DLD1 (cell line): ENCODE measurements around the gene SEMA6A.

Experiments used
- in situ Hi-C: cut with HindIII; loops from 2 replicates; pipeline ENCODE4 v1.10.0; 2017; ENCODE audit warnings: low sequenced_read_pairs

Gene SEMA6A

DNA sequence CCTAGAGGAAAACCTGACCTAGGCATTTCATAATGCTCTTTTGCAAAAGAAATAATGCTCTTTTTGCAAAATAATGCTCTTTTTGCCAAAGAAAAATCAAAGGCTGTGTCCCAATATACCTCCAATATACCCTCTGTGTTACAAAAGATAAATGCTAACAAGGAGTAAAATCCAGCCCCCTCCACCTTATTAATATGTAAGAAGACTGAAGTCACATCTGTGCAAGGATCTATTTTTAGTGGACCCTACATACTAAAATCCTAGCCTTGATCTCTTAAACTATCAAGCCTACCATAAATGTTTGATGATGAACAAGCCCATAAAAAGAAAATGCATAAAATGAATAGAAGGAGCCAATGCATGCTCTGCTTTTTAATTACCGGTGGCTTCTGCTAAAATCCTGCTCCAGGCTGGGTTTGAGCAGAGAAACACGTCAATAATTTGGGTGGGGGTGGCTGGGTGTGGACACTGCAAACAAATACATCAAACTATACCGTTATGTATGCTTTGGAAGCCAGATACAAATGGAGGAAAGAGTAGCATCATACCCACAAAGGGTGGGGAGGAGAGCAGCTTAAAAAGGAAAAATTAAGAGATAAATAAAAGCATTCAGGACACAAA lies 131.6 kb downstream of the SEMA6A start:
- in situ Hi-C loops, result no loop called here

DNA sequence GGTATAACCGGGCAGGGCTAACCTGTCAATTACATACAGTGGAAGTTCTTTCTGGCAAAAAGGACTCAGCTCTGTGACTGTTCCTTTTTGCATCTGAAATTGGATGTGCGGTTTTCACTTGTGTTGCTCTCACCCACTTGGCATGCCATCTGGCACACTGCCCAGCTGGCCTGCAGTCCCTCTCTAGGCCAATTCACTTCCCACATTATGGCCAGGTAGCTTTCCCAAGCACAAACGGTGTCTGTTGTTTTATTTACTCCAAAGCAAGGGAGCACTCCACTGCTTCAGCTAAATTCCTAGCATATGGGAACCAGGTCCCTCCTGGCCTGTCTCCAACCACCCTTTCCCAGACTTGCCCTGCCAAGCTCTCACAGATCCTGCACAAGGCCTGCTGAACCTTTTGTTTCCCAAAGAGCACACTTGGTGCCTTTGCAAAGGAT lies 132.5 kb downstream of the SEMA6A start:
- in situ Hi-C loops, result no loop called here

DNA sequence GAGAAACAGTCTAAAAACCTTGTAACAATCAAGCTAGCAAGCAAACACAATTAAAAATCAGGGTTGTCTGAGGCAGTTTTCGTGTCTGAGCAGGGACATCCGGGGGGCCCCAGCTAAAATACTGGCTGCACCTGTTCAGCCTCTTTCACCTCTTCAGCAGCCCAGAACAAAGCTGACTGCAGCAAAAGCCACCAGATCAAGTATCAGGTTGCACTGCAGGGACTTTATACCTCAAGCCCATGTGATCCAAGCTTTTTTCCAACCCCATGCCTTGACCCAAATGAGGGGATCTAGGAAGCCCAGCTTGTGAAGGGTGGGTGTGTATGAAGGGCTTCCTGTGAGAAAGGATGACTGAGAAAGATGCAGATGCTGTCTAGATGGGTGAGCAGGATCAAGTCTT lies 133.4 kb downstream of the SEMA6A start:
- in situ Hi-C loops, result no loop called here

DNA sequence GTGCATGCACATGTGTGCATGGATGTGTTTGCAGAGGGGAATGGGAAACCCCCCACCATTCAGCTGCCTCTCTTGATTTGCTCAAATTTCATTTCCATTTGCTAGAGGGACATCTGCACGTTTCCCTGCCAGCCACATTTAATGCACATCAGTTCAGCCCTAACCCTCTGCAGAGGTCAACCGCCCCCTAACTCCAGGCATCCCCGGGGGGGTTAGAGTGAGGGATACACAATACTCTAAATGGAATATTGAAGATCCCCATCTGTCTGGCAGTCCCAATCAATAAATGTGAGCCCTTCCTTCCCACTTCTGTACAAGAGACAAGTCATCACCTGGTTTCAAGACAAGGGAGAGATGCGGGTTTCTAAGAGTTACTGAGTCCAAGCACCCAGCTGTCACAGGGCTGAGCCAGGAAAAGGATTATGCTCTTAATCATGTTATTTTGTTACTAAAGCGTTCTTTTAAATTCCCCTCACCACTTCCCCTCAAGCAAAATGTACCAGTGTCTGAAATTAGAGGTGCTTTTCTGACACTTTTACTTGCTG lies 134.1 kb downstream of the SEMA6A start:
- in situ Hi-C loops, result no loop called here

DNA sequence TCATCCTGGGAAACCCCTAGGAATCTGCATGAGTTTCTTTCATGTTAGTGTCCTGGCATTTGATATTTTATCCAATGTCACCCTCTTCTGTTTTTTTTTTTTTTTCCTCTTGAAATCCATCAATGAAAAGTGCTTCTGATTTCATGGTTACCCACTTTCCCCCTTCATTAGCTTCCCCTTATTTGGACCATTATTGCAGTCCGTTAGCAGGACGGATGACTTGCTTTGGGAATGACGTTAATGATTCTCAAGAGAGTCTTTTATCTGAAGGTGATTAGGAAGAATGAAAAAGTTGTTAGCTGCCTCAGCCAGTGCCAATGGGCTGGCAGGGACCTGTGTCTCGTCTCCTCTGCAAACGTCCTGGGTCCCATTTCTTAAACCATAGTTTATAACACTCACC lies 134.7 kb downstream of the SEMA6A start:
- in situ Hi-C loops, result no loop called here

DNA sequence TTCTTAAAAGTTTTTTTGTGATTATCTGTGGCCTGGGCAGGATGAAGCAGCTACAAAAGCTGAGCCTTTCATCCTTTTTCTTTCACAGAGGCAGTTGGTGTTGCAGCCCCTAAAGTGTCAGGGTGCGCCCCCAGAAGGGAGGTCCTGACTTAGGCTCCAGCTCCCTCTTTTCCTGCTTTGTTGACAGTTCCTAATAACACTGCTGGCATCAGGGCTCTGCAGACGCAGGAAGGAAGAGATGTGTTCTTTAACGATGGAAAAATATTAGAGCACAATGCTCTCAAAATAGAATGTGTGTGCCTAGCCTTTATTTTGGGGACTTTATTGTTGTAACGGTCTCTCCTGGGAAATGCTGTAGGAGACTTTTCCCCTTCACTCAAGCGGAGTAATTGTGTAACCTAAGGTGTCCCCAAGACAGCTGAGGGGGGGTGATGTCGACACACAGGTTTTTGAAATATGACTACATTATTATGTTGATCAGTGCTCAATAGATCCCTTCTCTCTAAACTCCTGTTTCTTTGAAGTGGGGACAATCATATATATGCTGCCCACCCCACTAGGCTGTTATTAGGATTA lies 135.6 kb downstream of the SEMA6A start:
- in situ Hi-C loops, result no loop called here

DNA sequence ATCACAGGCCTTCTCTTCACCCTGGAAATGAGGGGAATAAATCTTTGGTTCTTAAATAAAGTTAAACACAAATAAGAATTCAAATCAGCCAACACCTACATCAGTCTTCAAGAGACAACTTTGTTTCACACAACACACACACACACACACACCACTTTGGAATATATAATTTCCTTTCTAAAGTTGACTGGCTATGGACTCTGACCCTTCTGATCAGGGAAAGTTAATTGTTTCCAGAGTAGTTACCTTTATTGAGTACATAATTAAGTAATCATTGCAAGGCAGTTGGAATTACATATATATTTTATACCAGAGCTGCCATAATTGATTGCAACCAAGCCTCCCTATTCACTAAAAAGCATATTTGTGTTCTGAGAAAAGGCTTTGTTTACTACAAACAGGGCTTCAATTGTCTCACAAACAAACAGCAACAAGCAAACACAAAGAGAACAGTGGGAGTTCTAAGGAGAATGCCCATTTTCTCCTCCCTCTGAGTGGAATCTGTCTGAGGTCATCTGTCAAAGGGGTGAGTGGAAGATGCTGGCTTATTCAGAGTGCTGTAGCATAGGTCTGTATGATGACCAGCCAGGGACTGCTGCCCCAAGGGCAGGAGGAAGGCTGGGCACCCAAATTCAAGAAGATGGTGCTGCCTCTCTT lies 136.6 kb downstream of the SEMA6A start:
- in situ Hi-C loops, result no loop called here

DNA sequence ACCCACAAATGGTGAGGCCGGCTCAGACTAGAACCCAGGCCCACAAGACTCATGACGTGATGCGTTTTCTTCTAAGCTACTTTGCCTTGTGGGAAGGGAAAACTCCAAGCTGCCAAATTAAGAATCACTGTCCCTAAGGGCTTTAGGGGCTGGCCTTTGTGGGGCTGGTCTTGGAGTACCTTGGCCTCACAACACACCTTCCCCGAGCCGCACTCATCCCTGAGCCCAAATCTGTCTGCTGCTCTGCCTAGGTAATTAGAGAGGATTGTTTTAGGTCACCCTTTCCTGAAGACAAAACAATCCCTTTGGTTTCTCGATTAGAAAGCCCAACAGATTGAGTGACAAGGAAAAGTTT lies 137.3 kb downstream of the SEMA6A start:
- in situ Hi-C loops, result no loop called here

DNA sequence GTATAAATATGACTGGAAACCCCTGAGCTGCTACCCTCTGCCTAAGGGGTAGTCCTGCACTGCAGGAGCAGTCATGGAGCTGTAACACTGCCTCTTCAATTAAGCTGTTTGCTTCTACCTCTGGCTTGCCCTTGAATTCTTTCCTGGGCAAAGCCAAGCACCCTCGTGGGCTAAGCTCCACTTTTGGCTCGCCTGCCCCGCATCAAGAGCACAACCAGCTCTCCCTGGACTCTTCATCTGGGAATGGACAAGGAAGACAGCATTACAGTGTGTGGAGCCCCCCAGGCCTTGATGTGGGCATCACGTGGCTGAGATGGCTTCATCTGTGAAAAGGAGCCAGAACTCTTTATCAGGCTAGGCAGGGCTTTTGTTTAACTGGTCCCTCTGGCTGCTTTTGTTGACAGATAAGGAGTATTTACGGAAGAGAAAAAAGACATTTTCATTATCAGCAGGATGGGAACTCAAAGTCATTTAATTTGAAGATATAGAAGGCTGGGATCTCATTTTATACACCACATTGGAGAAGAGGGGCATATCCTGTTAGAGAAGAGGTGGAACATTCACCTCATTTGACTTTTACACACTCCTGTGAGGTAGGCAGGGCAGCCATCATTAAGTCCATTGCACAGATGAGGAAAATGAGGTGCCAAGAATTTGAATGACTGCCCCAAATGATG lies 137.8 kb downstream of the SEMA6A start:
- in situ Hi-C loops, result no loop called here

DNA sequence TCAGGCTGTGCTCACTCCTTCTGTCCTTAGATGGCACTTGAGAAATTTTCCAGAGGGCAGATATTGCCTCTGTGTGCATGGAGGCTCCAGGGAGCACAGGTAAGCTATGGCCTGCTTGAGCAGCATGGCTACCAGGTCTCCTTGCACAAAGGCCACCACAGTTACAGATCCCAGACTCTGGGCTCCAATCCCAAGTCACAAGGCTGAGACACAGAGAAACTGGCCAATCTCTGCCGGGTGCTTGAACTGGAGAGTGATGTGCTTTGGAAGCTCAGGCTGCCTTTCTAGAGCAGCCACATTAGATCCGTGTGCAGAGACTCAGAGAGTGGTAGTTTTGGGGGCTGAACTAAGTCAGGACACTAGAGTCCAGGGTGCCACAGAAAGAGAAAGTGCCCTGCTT lies 145.7 kb downstream of the SEMA6A start:
- in situ Hi-C loops, result no loop called here

DNA sequence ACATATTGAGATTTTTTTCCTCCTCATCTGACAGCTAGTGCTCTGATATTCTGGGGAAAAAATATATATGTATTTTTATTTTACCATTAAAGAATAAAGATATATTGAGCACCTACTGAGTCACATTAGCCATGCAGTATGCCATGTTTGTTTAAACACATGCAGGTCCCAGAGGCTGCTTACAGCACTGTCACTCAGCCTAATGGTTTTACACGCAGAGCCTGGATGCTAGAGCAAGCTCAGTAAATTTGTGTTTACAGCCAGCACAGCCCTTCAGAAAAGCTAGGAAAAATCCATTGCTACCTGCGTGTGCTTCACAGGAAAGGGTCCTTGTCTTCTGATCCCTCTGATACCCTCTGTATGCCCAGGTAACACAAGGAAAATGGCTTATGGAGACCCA lies 146.2 kb downstream of the SEMA6A start:
- in situ Hi-C loops, result no loop called here

DNA sequence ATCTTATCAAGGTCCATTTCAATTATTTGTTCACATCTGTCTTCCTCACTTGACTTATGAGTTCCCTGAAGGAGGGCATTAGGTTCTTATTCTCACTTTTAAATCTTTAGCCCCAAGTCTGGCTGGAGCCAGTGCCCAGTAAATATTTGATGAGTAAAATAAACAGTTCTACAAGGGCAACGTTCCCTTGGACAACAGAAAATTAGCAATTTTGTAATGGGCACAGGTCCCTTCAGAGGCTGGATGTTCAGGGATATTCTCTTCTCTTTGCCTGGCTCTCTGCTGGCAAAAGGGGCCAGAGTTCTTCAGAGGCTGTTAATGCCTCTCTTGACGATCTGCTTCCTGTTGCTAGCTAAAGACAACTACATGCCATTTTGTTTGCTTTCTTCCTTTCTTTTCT lies 149.7 kb downstream of the SEMA6A start:
- in situ Hi-C loops, result no loop called here

DNA sequence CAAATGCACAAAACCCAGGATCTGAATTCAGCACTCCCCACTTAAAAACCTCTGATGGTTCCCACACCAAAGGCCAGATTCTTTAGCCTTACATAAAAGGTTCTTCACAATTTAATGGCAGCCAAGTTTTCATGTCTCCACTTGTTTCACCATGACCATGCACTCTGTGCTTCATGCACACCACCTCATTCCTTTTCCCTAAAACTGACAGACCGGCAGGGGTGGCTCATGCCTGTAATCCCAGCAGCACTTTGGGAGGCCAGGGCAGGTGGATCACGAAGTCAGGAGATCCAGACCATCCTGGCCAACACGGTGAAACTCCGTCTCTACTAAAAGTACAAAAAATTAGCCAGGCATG lies 150.4 kb downstream of the SEMA6A start:
- in situ Hi-C loops, result no loop called here

DNA sequence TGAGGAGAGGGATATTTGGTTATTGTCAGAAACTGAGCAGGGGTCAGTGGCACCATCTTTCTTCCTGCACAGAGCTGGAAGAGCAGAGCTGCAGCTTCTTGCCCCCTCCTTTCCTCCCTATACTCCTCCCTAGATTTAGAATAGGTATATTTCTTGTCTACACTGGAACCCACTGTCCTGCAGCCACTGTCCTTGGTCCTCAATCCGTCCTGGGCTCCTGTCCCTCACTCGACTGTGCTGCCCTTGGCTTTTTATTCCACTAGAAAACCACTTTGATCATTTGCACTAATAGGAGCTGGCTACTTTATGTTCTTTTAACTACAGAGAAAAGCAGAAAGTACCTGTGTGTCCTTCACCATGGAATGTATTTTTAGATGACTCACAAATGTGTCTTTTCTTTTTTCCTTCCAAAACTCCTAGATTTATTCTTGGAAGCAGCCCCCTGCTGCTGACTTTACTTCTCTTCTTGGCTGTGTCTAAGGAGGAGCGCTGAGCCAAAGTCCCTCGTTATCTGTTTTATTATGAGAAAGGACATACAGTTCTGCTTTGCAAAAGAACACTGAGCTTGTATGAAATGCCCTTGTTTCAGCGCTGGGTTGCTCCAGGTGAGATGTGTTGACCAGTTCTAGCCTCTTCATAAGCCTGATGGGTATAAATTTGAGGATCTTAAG lies 150.9 kb downstream of the SEMA6A start:
- in situ Hi-C loops, result no loop called here

DNA sequence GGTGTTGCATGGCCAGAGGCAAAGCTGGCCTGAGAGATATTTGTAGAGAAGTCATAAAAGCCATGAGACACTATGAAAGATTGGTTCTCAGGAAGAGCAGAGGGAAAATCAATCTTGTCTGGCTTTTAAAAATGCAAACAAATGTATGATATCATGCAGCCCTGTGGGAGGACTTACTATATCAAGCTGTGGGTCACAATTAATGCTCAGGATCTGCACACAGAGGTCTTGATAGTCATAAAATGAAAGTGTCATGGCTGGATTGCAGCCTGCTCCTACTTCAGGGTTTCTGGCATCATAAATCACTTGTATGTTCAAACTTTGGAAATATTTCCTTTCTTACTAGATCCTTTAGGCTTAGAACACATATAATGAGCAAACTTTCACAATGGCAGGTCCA lies 151.5 kb downstream of the SEMA6A start:
- in situ Hi-C loops, result no loop called here

DNA sequence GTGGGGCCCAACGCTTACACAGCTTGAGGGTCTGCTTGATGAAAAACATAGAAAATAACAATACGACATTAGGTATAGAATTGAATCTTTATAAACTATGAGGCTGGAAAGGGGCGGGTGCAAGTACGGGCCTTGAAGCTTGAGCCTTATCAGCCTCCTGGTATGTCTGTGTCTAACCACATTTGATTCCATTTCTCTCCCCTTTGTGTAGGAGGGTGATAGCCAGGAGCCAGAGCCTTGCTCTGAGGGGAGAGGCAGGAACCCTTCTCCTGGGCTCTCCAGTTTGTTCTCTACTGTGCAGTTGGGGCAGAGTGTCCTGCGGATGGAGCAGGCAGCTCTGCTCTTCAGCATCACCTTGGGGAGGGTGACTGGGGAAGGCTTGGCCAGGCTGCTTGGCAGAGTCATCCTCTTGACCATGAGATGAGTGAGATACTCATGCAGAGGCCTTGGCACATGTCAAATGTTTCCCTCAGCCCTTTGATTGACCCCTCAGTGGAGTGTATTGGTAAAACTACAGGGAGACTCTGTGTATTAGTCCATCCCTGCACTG lies 153.5 kb downstream of the SEMA6A start:
- in situ Hi-C loops, result no loop called here

DNA sequence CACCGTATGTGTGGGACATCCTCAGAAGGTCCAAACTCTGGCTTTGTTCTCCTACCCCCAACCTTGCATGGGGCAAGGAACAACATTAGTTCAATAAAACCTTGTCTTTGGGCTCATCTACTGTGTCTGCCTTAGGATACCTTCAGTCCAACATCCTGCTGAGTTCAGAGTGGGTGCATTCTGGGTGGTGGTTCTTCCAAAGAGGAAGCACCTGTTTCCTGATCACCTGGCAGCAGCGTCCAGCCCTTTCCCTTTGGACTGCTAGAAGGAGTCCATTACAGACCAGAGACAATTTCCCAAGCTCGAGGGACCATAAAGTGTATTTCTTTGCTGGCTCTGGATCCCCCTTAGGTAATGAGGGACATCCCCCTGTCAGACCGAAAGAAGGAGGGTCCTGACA lies 154.1 kb downstream of the SEMA6A start:
- in situ Hi-C loops, result no loop called here

DNA sequence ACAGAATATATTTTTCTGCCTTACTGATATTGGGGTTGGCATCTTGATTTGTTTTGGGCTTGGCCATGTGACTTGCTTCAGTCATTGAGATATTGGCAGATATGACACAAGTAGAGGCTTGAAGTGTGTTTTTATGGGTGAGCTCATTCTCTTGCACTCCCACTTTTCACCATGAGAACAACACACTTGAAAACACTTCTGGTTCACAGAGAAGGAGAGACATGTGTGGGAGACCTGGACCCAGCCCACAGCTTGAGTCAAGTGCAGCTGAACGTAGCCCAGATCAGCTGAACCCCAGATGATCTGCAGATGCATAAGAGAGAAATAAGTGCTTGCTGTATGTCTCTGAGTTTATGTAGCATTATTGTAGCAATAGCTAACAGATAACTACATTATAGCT lies 155.4 kb downstream of the SEMA6A start:
- in situ Hi-C loops, result no loop called here

DNA sequence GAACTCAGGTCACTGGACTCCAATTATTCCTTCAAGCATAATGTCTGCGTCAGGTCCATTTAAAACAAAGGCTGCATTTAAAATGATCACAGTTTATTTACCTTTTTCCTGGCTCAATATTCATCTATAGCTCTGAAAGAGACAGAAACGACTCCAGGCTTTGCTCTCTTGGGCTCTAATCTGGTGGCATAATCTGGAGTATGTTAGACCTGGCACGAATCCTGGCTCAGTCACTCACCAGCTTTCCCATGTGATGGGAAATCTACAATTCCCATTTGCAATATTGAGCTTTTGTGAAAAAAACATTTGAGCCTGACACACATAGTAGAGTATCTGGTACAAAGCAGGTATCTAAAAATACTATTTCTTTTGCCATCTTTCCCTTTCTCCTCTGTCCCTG lies 155.8 kb downstream of the SEMA6A start:
- in situ Hi-C loops, result no loop called here

DNA sequence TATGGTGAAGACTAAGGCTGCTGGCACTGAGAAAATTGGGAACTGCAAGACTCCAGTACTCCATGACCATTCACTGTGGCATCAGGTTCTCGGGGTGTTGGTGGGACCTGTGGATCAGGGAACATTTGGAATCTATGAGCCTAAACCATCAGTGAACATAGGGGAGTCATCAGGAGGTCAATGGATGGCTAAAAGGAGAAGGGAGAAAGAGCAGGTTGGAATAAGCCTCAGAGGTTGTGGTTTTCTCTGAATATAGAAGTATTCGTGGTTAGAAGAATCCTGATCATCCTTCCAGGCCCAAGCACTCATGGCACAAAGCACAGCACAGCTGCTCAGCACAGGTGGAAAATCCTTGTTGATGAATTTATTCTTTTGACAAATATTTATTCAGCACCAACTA lies 156.6 kb downstream of the SEMA6A start:
- in situ Hi-C loops, result no loop called here

DNA sequence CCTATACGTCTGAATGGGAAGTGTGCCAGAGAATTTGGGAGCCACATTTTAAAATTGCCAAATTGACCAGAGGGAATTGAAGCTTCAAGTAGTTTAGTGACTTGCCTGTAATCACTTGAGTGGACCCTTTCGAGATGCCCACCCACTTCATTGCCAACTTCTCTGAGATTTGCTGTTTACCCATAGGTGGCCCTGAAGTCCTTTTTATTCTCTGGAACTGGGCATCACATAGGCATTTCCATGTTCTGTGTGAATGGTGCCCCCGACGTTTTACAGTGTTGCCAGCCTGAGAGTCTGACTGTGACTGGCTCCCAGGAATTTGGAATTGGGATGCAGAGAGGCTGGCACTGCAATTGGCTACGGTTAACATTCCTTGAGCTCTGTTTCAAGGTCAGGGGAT lies 158.6 kb downstream of the SEMA6A start:
- in situ Hi-C loops, result no loop called here
